GM20000 (cell line): Measurements from ENCODE around the gene GPRC5A.

ENCODE experiments used
- DNase-seq: peaks from one replicate; pipeline ENCODE4 v3.0.0; 2012; ENCODE audit warnings: low spot score
- TF ChIP-seq, protein P1 (sequence below): IDR thresholded peaks from 2 replicates; pipeline ENCODE4 v1.5.1; 2012; ENCODE audit warnings: mild to moderate bottlenecking, control low read depth; ENCODE audit errors: extremely low read depth, missing control alignments

The GPRC5A gene

DNA sequence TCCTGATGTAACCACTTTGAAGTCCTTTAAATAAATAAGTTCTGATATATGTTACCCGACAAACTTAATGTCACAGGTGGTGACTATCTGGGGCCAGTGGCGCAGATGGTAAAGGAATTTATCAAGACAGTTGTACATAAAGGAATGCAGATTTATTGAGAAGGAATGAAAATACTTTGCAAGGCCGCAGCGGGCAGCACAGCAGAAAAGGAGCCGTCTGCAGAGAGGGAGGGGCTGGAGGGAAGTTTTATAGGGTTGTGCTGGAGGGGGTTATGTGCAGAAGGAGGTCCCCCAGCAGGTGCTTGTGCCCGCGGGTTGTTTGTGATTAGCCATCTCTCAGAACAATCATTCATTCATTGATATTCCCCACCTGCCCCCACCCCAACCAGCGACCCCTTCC, 43.2 kb downstream of the GPRC5A start:
- no peak for DNase-seq
- TF ChIP-seq, protein P1, sequence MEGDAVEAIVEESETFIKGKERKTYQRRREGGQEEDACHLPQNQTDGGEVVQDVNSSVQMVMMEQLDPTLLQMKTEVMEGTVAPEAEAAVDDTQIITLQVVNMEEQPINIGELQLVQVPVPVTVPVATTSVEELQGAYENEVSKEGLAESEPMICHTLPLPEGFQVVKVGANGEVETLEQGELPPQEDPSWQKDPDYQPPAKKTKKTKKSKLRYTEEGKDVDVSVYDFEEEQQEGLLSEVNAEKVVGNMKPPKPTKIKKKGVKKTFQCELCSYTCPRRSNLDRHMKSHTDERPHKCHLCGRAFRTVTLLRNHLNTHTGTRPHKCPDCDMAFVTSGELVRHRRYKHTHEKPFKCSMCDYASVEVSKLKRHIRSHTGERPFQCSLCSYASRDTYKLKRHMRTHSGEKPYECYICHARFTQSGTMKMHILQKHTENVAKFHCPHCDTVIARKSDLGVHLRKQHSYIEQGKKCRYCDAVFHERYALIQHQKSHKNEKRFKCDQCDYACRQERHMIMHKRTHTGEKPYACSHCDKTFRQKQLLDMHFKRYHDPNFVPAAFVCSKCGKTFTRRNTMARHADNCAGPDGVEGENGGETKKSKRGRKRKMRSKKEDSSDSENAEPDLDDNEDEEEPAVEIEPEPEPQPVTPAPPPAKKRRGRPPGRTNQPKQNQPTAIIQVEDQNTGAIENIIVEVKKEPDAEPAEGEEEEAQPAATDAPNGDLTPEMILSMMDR: no peak

DNA sequence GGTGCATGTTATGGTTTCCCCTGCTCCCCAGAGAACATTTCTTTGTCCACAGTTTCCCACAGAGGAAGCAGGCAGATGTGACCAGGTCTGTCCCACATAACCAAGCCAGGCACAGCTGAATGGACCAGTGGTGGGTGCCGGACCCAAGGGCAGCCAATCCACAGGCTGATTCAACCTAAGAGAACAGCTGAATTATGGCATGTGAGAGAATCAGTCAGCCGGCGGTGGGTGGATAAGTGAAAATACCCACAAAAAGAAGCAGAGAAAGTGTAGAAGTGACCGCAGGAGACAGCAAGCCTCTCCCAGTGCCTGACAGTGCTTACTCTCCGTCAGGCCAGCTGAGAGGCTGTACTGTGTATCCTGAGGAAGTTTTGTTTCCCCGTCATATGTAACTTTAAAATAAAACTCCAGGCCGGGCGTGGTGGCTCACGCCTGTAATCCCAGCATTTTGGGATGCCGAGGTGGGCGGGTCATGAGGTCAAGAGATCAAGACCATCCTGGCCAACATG, 45.7 kb downstream of the GPRC5A start:
- TF ChIP-seq, protein P1: no peak
- no peak for DNase-seq

DNA sequence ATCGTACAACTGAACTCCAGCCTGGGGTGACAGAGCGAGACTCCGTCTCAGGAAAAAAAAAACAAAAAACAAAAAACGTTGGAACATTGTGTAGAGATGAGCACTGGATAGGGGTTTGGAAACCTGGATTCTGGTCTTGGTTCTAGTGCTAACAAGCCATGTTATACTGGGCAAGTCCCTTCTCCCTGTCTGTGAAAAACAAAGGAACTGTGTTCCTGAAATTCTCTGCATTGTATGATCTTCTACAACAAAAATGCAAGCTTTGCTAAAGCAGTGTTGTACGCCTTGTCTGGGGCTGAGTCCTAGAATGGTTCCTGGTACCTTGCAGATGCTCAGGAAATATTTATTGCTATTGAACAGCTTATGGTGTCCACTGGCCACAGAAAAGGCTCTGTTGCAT, 47.2 kb downstream of the GPRC5A start:
- TF ChIP-seq, protein P1: no peak
- DNase-seq: no peak

DNA sequence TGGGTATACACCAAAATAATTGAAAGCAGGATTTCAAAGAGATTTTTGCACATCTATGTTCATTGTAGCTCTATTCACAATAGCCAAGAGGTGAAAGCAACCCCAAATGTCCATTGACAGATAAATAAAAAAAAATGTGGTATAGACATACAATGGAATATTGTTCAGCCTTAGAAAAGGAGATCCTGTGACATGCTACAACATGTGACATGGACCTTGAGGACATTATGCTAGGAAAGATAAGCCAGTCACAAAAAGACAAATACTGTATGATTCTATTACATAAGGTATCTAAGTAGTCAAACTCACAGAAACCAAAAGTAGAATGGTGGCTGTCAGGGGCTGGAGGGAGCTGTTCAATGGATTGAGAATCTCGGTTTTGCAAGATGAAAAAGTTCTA, 48.5 kb downstream of the GPRC5A start:
- TF ChIP-seq, protein P1: no peak
- no peak for DNase-seq

DNA sequence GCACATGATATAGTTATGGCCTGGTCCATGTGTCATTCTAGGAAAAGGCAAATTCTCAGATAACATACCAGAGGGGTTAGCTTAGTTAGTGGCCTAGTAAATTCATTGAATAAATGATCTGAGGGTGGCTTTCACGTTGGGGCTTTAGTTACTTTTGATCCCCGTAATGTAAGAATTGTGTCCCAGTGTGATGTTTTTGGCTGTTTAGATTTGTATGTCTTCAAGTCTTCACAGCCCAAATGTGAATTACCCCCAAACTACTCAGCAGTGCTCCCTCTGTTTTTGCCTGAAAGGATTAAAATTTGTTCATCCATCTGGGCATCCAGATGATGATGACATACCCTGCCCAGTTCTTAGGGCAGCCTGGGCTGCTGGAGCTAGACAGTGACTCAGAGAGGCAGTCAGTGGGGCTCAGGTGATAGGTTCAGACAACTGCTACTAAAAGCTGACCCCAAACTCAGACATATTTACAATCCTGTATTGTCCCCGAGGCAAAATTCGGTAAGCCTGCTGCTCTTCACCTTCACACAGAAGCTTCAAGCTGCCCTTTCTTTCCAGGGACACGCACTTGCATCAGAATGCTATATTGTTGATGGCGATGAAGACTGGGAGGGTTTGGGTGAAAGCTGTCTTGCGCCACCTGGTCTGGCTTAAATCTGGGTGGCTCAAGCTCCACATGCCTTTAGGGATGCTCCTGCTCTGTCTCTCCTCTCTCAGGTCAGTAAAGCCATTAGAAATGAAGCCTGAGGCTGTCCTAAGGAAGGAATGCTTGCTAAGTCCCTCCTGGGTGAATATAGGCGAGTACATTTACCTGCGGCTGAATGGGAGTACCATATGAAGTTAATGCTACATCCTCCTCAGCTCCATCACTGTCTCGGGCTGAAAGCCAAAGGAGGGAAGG, 50.3 kb downstream of the GPRC5A start:
- TF ChIP-seq, protein P1: no peak
- no peak for DNase-seq

DNA sequence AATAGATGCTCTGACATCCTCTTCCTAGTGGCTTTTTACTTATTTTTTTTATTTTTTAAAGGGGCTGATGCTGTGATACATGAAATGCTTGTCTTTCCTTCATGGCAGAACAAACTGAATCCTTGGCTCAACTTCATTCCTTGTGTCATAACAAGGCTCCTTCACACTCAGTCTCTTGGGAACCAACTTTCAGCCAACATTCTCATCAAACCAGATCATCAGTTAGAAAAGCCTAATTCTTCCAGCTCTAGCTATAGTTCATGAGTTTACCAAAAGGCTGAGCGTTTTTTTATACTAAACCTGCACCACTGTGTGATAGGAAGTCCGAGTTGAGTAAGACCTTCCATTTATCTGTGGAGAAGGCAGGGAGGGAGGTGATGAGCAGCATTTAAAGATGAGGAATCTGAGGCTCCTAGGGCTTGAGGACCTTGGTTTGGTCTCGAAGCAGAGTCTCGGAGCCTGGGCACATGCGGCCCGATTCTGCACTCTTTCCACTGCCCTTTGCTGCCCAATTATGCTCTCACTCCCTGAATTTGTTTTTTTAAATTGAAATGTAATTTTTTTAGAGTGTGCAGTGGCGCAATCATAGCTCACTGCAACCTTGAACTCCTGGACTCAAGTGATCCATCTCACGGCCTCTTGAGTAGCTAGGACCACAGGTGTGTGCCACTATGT, 52.4 kb downstream of the GPRC5A start:
- TF ChIP-seq, protein P1: no peak
- no peak for DNase-seq

DNA sequence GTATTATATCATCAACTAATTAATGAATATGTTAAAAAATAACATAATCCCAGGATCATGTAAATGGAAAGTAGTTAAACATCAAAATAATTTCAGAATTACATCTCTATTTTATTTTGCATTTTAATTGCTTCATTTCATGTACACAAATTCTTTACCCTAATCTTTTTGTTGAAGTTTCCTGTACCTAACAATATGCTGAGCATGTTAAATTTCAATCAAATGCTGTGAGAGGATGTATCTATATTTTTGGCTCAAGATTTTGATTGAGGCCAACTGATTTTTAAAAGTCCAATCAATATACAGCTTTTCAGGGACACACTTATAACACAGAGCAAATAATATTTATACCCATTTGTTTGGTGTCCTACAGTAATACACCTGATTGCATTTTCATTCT, 54.2 kb downstream of the GPRC5A start:
- no peak for DNase-seq
- TF ChIP-seq, protein P1: no peak
